ENCODE data around the gene FBXL3. TPM values are rescaled to one million over a fixed set of nuclear protein-coding genes. Genes with fewer than 3 reads are reported as not detected.

FBXL3 gene
- total RNA-seq, 1 experiment from 2014 or later: 16.7 TPM

GRCh38 chr13:77047649-77048343 lies 20.8 kb upstream of the FBXL3 start:
- peak overlapping the region; percentile 63 to 86 (median 63) for H3K27ac Mint-ChIP-seq
- H3K4ac ChIP-seq (ENCODE audit: low read depth, low read length): no peak overlapping the region
- no peak overlapping the region for H2AK5ac ChIP-seq (ENCODE audit: insufficient read length, low read length)
- H3K79me2 ChIP-seq (ENCODE audit: insufficient read depth, low read length): no peaks in the 10 kb centered on the region
- no peak overlapping the region for H3K4me2 ChIP-seq (ENCODE audit: insufficient read depth, insufficient read length, low read length)
- no peak overlapping the region for H2BK120ac ChIP-seq (ENCODE audit: low read depth, low read length, poor library complexity, severe bottlenecking)
- H3K9ac ChIP-seq (ENCODE audit: extremely low read depth, insufficient read length, low read length): no peak overlapping the region
- no peaks in the 10 kb centered on the region for H3K79me1 ChIP-seq (ENCODE audit: insufficient read depth, low read depth, low read length, poor library complexity, severe bottlenecking)
- H2BK20ac ChIP-seq (ENCODE audit: low read depth, low read length, poor library complexity, severe bottlenecking): no peak overlapping the region
- DNase-seq: no peak
- no peaks in the 10 kb centered on the region for H3K9me3 ChIP-seq (ENCODE audit: control insufficient read depth, low read depth, low read length)
- H3K23ac ChIP-seq (ENCODE audit: insufficient read length, low read depth, low read length): no peak overlapping the region
- no peak overlapping the region for H3K14ac ChIP-seq (ENCODE audit: insufficient read depth, low read length)
- H3T11ph ChIP-seq (ENCODE audit: low read length): no peak overlapping the region
- H2BK12ac ChIP-seq (ENCODE audit: insufficient read length, low read depth, low read length): no peak overlapping the region
- H3K36me3 Mint-ChIP-seq (ENCODE audit: insufficient read depth in 1 of 3, low read depth in 3 of 3): peaks cover 14 to 47% (median 26%) of the 10 kb centered on the region in 3 experiments; a peak in 6 of 7 replicates
- TF ChIP-seq CTCF (conservative IDR thresholded peaks at IDR 0.05): no peak
- H4K91ac ChIP-seq (ENCODE audit: insufficient read length, low read depth, low read length): no peak overlapping the region
- H3K18ac ChIP-seq (ENCODE audit: insufficient read length, low read depth, low read length): no peak overlapping the region
- peaks cover 5% of the 10 kb centered on the region; the same call in 1 of the 2 replicates for H3K4me1 ChIP-seq (ENCODE audit: insufficient read depth, low read length)
- H4K8ac ChIP-seq (replicated peaks; ENCODE audit: insufficient read length, low read depth, low read length): no peak overlapping the region
- no peak overlapping the region for H3K56ac ChIP-seq (ENCODE audit: insufficient read length, low read depth, low read length)
- no peak overlapping the region for H2BK15ac ChIP-seq (ENCODE audit: low read depth, low read length)
- no peaks in the 10 kb centered on the region for H3K27me3 Mint-ChIP-seq (ENCODE audit: low read depth)
- H4K5ac ChIP-seq (ENCODE audit: insufficient read length, low read depth, low read length): no peak overlapping the region
- H3K27me3 ChIP-seq (ENCODE audit: insufficient read depth, low read length): no peaks in the 10 kb centered on the region
- H3K27ac ChIP-seq (ENCODE audit: insufficient read length, low read depth, low read length): no peak overlapping the region
- H4K20me1 ChIP-seq (ENCODE audit: control insufficient read depth, insufficient read depth, insufficient read length): no peaks in the 10 kb centered on the region
- WGBS (ENCODE audit: extremely low coverage, insufficient read length, low lambda C conversion rate): no CpG with 5 or more reads among the region's 8 CpGs
- H3K9me3 Mint-ChIP-seq: no peaks in the 10 kb centered on the region; a peak in 1 of 5 replicates
- H3K4me1 Mint-ChIP-seq: peaks cover 34 to 43% of the 10 kb centered on the region in 2 experiments
- no peak overlapping the region for H2AFZ ChIP-seq (ENCODE audit: low read length)
- H3K23me2 ChIP-seq (ENCODE audit: insufficient read length, low read depth, low read length, poor library complexity, severe bottlenecking): no peaks in the 10 kb centered on the region
- no peak overlapping the region for H2BK5ac ChIP-seq (ENCODE audit: insufficient read length, low read length)
- H3K4me3 Mint-ChIP-seq: 0 out of 5 replicates have a peak overlapping the region, but pooled peaks of 1 of the 2 experiments have one; percentile 9

Measured in H9 (cell line).